ENCODE measurements around the gene KIF11. TPM values are rescaled to one million over a fixed set of nuclear protein-coding genes. Genes with fewer than 3 reads are reported as not detected.
"Not testable (repeated sequence)": the region's sequence is repeated elsewhere in the genome, so short reads cannot be mapped to it uniquely, and the experiment has no call there.

The KIF11 gene
- total and polyA plus RNA-seq, 9 of the 15 experiments (the other 6 are each of a cell fraction or from before 2014, with no cell fraction given), result 11.3 to 54.4 (median 29.2) TPM

DNA sequence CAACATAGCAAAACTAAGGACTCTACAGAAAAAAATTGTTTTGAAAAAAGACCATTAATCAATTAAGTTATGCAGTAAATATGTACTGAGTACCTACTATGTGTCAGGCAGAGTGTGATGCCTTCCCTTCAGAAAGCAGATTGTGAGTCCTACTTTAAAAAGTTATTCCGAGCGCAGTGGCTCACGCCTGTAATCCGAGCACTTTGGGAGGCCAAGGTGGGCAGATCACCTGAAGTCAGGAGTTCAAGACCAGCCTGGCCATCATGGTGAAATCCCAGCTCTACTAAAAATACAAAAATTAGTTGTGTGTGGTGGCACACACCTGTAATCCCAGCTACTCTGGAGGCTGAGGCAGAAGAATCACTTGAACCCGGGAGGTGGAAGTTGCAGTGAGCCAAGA lies 23.3 kb upstream of the KIF11 start:
- DNase-seq (ENCODE audit: extremely low read depth in 1 of 4, low spot score in 3 of 4); H3K4me3 ChIP-seq; H3K9me3 ChIP-seq (replicated peaks; ENCODE audit: control insufficient read depth, insufficient read depth, low read depth, low read length); H2AFZ ChIP-seq (ENCODE audit: low read depth, low read length); H3K27me3 ChIP-seq (ENCODE audit: control insufficient read depth in 2 of 2, insufficient read depth in 2 of 2, low read length in 2 of 2); FAIRE-seq; H3K9ac ChIP-seq (ENCODE audit: insufficient read depth in 1 of 2, low read depth in 2 of 2, low read length in 2 of 2); H3K4me2 ChIP-seq (ENCODE audit: insufficient read depth, low read length); BruUV-seq (replicated peaks); H3K9me1 ChIP-seq (ENCODE audit: control insufficient read depth, insufficient read depth, low read length); POLR2A ChIA-PET; CTCF ChIA-PET (ENCODE audit: low intra/inter-chr PET ratio); ATAC-seq; H3K27ac ChIP-seq (ENCODE audit: extremely low read depth, low read depth, low read length): not testable (repeated sequence)
- 78% methylated on average over 5 of the region's 5 CpGs for WGBS (ENCODE audit: insufficient coverage, low coverage, missing lambda C conversion rate)
- H4K20me1 ChIP-seq (replicated peaks; ENCODE audit: control insufficient read depth, insufficient read depth, low read length), result peaks cover 17% of the 10 kb centered on the region
- peaks cover 11 to 13% of the 10 kb centered on the region in 2 experiments; a peak in 4 of 5 replicates for H3K4me1 ChIP-seq (replicated peaks in 1 of 2; ENCODE audit: control insufficient read depth in 2 of 2, insufficient read depth in 2 of 2, low read length in 2 of 2)
- peak; percentile 63; the same call in 1 of the 2 replicates for TF ChIP-seq ZKSCAN1 (IDR thresholded peaks at IDR 0.05; ENCODE audit: low read depth, low read length)
- intact Hi-C loops (cut with micrococcal nuclease), result loop anchor here (10.0 kb wide), 1 partner anchor 185 kb away; no protein-coding TSS in a partner anchor
- in situ Hi-C loops (cut with MboI), result loop anchor here (10.0 kb wide), 1 partner anchor 55 kb away; no protein-coding TSS in a partner anchor
- H3K36me3 ChIP-seq (ENCODE audit: control insufficient read depth, insufficient read depth, low read length), result peaks cover 52% of the 10 kb centered on the region
- H3K79me2 ChIP-seq (ENCODE audit: control insufficient read depth, insufficient read depth, low read length), result peaks cover 93% of the 10 kb centered on the region

- ChIA-PET POLR2A (interaction anchor here (0.6 to 2.9 kb wide), 7 partner anchors 10 to 1045 kb away, joined by 3 to 10 read pairs (median 4); no protein-coding TSS in a partner anchor), CTCF (ENCODE audit: low intra/inter-chr PET ratio) (no interaction called here)
- DNase-seq (ENCODE audit: extremely low read depth in 1 of 4, low spot score in 3 of 4) (no peak), ATAC-seq (no peak), FAIRE-seq (peak; percentile 60)
- intact Hi-C loops (cut with micrococcal nuclease), result loop anchor here (10.0 kb wide), 1 partner anchor 187 kb away; no protein-coding TSS in a partner anchor
- WGBS (ENCODE audit: insufficient coverage, low coverage, missing lambda C conversion rate), result 0% methylated on average over 2 of the region's 2 CpGs
- Histone ChIP-seq H3K4me1 (replicated peaks in 1 of 2; ENCODE audit: control insufficient read depth in 2 of 2, insufficient read depth in 2 of 2, low read length in 2 of 2) (peaks cover 13 to 14% of the 10 kb centered on the region in 2 experiments; a peak in 4 of 5 replicates), H3K4me2 (ENCODE audit: insufficient read depth, low read length) (peak overlapping the region; percentile 95), H3K27ac (ENCODE audit: extremely low read depth, low read depth, low read length) (no peak overlapping the region), H3K9ac (ENCODE audit: insufficient read depth in 1 of 2, low read depth in 2 of 2, low read length in 2 of 2) (peak overlapping the region in 1 of 2 experiments; percentile 97; a peak in 1 of 4 replicates), H2AFZ (ENCODE audit: low read depth, low read length) (no peak overlapping the region), H3K36me3 (ENCODE audit: control insufficient read depth, insufficient read depth, low read length) (peaks cover 39% of the 10 kb centered on the region), H3K79me2 (ENCODE audit: control insufficient read depth, insufficient read depth, low read length) (peaks cover 86% of the 10 kb centered on the region), H3K9me1 (ENCODE audit: control insufficient read depth, insufficient read depth, low read length) (no peaks in the 10 kb centered on the region), H4K20me1 (replicated peaks; ENCODE audit: control insufficient read depth, insufficient read depth, low read length) (peaks cover 17% of the 10 kb centered on the region), H3K9me3 (replicated peaks; ENCODE audit: control insufficient read depth, insufficient read depth, low read depth, low read length) (no peaks in the 10 kb centered on the region), H3K4me3 (peak overlapping the region; percentile 87), H3K27me3 (ENCODE audit: control insufficient read depth in 2 of 2, insufficient read depth in 2 of 2, low read length in 2 of 2) (no peaks in the 10 kb centered on the region)
- BruUV-seq (replicated peaks), result no TSS peak
- in situ Hi-C loops (cut with MboI), result loop anchor here (10.0 kb wide), 1 partner anchor 57 kb away; no protein-coding TSS in a partner anchor
- TF ChIP-seq ZNF79 (CRISPR knock-in tag; IDR thresholded peaks at IDR 0.05; ENCODE audit: low read depth), result no peak
- no peak for TF ChIP-seq TGIF2 (CRISPR knock-in tag; IDR thresholded peaks at IDR 0.05)
- no peak for TF ChIP-seq FOSL1 (tag; conservative IDR thresholded peaks at IDR 0.05)
- TF ChIP-seq ZNF408 (CRISPR knock-in tag; IDR thresholded peaks at IDR 0.05; ENCODE audit: low read depth), result no peak
- TF ChIP-seq CCAR2 (IDR thresholded peaks at IDR 0.05; ENCODE audit: low read depth, low read length), result no peak
- TF ChIP-seq SIRT6 (IDR thresholded peaks at IDR 0.05; ENCODE audit: low read depth, low read length), result no peak
- TF ChIP-seq FOS (IDR thresholded peaks at IDR 0.05; ENCODE audit: extremely low read depth, insufficient read length), result no peak
- no peak for TF ChIP-seq ZNF354B (CRISPR knock-in tag; IDR thresholded peaks at IDR 0.05)
- no peak for TF ChIP-seq TCF3 (CRISPR knock-in tag; IDR thresholded peaks at IDR 0.05)
- no peak for TF ChIP-seq ZNF740 (CRISPR knock-in tag; IDR thresholded peaks at IDR 0.05)
- no peak for TF ChIP-seq ZNF740 (tag; IDR thresholded peaks at IDR 0.05)
- TF ChIP-seq CHD1 (IDR thresholded peaks at IDR 0.05; ENCODE audit: low read length), result no peak
- no peak for TF ChIP-seq ZNF274 (IDR thresholded peaks at IDR 0.05; ENCODE audit: borderline replicate concordance, low read depth, low read length)
- TF ChIP-seq NFIC (IDR thresholded peaks at IDR 0.05), result no peak
- TF ChIP-seq TEAD2 (tag; IDR thresholded peaks at IDR 0.05), result no peak
- no peak for TF ChIP-seq SMARCC2 (IDR thresholded peaks at IDR 0.05; ENCODE audit: low read depth)
- TF ChIP-seq NFRKB (IDR thresholded peaks at IDR 0.05; ENCODE audit: low read depth), result no peak
These were observed 21.3 kb upstream of the KIF11 start for GRCh38 chr10:92571649-92572048.

All from K562 (cell line).